H7 (cell line): ENCODE results near the gene PSORS1C1. TPM values are rescaled to one million over a fixed set of nuclear protein-coding genes. Genes with fewer than 3 reads are reported as not detected.

Experiments used
- DNase-seq: peaks from one replicate; pipeline ENCODE4 v3.0.0; 2012
- H3K27me3 ChIP-seq: 2 replicates; pipeline ENCODE4 v1.6.0; 2011; ENCODE audit warnings: mild to moderate bottlenecking, low read length; ENCODE audit not compliant: control insufficient read depth, insufficient read depth
- H3K36me3 ChIP-seq: replicated peaks from 2 replicates; pipeline ENCODE4 v1.5.1; 2011; ENCODE audit warnings: low read length; ENCODE audit not compliant: control insufficient read depth, insufficient read depth
- H3K4me3 ChIP-seq: 2 replicates; pipeline ENCODE4 v1.5.1; 2011; ENCODE audit warnings: low read depth, mild to moderate bottlenecking, control low read depth, low read length, moderate library complexity; ENCODE audit not compliant: insufficient read depth
- total RNA-seq: library from RNA; depleted of rRNA; stranded (reverse); fragments of >200 nt; shearing (Covaris generic); gene quantifications from 2 replicates; pipeline ENCODE4 v1.2.3, GENCODE V29; 2014

Gene PSORS1C1
- total RNA-seq, 1 experiment from 2014 or later, result 0.10 TPM

DNA sequence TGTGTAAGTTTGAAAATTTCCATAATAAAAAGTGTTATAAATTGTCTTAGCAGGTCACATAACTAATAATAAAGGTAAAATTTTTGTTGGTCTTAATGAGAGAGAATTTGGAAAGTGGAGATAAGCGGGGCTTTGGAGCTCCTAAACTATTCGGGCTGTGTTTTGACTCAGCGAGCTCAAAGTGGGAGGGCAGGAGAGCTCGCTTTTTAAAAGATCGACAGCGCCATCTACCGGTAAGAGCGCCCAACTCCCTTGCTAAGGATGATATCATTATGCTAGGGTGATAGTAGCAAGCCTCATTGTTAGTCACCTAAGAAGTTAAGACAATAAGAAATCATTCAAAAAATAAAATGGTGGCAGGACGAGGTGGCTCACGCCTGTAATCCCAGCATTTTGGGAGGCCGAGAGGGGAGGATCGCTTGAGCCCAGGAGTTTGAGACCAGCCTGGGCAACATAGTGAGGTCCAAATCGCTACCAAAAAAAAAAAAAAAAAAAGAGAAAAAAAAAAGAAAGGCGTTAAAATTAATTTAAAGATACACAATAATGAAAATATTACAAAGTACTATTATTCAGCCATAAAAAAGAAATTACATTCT lies 27.0 kb upstream of the PSORS1C1 start:
- Histone ChIP-seq H3K27me3 (no peaks in the 10 kb centered on the region), H3K4me3 (no peak overlapping the region), H3K36me3 (no peaks in the 10 kb centered on the region)
- peak; percentile 73 for DNase-seq

DNA sequence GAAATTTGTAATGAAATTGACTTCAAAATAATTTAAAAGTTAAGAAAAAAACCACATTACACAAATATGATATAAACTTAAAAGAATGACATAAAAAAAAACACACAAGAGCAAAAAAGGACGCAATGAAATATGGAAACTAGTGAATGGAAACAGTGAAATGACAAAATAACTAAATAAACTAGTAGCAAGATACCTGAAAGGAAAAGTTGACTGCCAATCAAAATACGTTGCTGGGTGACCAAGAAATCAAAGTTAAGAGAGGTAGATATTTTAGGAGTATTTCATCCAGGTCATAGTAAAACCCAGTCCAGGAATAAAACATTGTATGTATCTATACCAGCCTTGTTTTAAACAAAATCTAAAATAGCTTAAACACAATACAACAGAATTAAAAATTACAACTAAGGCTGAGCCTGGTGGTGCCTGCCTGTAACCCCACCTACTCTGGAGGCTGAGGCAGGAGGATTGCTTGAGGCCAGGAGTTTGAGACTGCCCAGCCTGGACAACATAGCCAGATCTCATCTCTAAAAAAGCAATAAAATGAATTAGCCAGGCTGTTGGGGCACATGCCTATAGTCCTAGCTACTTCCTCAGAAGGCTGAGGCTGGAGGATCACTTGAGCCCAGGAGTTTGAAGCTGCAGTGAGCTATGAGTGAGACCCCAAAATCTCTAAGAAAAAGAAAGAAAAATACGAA lies 24.2 kb upstream of the PSORS1C1 start:
- no peak overlapping the region for H3K4me3 ChIP-seq
- no peaks in the 10 kb centered on the region for H3K27me3 ChIP-seq
- H3K36me3 ChIP-seq, result no peaks in the 10 kb centered on the region
- no peak for DNase-seq

DNA sequence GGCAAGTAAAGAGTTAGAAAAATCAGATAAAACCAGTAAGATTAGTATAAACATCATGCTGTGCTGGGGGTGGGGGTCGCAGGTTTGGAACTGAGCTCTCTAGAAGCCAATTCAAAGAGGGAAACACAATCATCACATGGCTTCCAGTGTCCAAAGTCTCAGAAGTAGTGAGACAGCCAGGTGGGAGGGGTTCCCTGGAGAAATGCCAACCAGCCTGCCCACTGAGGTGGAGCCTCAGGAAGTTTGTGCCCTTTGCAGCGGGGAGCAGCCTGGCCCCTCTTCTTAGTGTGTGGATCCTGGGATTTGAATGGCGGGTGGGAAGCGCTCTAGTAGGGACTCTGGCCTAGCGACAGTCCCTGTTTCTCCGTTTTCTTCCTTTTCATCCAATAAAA lies 23.6 kb upstream of the PSORS1C1 start:
- no peak for DNase-seq
- no peaks in the 10 kb centered on the region for H3K27me3 ChIP-seq
- H3K4me3 ChIP-seq, result no peak overlapping the region
- H3K36me3 ChIP-seq, result no peaks in the 10 kb centered on the region

DNA sequence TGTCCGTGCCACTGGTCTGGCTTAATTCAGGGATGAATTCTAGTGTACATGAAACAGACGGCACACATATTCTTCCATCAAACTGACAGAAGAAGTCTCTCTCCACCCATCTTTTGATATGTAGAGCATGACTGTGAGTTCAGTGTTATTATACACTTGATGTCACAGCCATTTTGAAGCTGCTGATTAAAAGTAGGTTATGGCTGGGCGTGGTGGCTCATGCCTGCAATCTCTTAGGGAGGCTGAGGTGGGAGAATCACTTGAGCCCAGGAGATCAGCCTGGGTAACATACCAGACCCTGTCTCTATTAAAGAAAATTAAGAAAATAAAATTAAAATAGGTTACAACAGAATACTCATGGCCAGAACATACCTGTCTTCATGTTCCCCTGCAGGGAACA lies 22.9 kb upstream of the PSORS1C1 start:
- no peak for DNase-seq
- H3K36me3 ChIP-seq, result no peaks in the 10 kb centered on the region
- no peaks in the 10 kb centered on the region for H3K27me3 ChIP-seq
- H3K4me3 ChIP-seq, result no peak overlapping the region

DNA sequence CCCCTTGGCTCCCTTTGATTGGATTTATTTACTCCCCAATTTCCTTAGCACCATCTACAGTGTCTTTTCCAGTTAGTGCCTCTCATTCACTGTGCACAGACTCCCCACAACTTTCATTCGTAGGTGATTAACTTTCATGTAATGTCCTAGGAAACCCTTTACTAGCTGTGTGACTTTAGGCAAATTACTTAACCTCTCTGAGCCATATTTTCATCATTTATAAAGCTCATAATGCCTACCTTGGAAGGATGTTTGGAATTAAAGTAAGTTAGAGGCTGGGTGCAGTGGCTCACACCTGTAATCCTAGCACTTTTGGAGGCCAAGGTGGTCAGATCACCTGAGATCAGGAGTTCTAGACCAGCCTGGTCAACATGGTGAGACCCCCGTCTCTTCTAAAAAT lies 22.4 kb upstream of the PSORS1C1 start:
- Histone ChIP-seq H3K36me3 (no peaks in the 10 kb centered on the region), H3K27me3 (no peaks in the 10 kb centered on the region), H3K4me3 (no peak overlapping the region)
- DNase-seq, result no peak

DNA sequence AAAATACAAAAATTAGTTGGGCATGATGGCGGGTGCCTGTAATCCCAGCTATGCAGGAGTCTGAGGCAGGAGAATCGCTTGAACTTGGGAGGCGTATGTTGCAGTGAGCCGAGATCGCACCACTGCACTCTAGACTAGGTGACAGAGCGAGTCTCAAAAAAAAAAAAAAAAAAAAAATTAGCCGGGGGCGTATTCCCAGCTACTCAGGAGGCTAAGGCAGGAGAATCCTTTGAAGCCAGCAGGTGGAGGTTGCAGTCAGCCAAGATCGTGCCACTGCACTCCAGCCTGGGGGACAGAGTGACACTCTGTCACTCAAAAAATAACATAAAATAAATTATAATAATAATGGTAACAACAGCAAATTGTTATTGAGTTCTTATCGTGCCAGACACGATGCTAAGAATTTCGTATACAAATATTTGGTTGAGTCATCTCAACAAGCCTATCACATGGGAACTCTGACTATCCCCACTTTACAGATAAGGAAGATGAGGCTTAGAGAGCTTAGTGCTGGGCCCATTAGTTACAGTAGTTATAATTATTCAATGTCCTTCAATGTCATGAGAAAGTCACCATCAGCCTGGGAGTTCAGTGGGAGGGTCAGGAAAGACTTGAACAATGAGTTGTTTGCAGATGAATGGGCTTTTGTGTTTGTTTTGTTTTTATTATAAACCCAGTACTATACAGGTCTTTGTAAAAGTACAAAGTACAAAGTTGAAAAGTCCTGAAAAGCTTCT lies 21.7 kb upstream of the PSORS1C1 start:
- Histone ChIP-seq H3K27me3 (no peaks in the 10 kb centered on the region), H3K4me3 (no peak overlapping the region), H3K36me3 (no peaks in the 10 kb centered on the region)
- no peak for DNase-seq

DNA sequence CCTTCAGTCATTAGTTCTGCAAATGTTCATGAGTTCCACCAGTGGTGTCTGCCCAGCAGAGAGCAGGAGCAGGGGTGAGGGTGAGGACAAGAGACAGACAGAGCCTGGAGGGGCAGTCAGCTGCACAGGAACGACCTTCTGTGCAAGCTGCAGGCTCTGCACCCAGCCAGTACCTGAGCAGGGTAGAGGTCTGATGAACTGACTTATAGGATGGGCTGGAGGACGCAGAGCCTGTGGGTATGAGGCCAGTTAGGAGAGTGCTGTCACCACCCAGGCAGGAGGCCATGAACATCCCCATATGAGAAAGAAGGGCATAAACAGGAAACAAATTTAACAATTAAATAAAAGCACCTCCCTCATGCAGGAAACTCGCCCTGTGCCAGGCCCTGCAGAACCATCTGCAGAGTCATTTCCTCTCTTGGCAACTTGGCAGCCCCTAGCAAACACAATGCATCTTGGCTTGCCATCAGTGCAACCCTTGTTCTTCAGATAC lies 20.2 kb upstream of the PSORS1C1 start:
- Histone ChIP-seq H3K4me3 (no peak overlapping the region), H3K36me3 (no peaks in the 10 kb centered on the region), H3K27me3 (no peaks in the 10 kb centered on the region)
- no peak for DNase-seq

DNA sequence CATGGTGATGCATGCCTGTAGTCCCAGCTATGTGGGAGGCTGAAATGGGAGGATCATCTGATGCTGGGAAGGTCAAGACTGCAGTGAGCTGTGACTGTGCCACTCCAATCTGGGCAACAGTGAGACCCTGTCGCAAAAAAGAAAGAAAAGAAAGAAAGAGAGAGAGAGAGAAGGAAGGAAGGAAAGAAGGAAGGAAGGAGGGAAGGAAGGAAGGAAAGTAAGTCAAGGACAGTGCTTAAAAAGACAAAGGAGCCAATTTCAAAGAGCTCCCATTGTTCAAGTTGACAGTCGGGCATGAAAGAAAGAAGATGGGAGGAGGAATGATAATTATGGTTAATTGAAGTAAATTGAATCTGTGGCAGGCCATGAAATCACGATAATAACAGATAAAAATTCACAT lies 18.4 kb upstream of the PSORS1C1 start:
- no peaks in the 10 kb centered on the region for H3K27me3 ChIP-seq
- no peaks in the 10 kb centered on the region for H3K36me3 ChIP-seq
- H3K4me3 ChIP-seq, result no peak overlapping the region
- DNase-seq, result no peak

DNA sequence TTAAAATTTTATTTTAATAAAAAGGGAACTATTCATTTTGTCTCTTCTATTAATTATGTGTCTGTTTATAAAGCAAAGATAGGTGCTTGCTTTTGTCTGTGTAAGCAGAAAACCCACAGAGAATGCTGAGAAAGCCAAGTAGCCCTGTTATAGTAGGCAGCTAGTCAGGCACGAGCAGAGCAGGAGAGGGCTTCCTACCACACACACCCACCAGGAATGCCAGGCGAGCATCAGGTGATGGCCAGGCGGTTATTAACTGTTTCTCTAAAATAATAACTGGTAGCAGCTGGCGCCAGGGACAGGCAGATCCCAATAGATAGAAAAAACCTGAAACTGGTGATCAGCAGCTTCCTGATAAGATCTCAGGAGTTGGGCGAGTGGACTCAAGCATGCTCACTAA lies 17.9 kb upstream of the PSORS1C1 start:
- DNase-seq, result no peak
- Histone ChIP-seq H3K27me3 (no peaks in the 10 kb centered on the region), H3K36me3 (no peaks in the 10 kb centered on the region), H3K4me3 (no peak overlapping the region)

DNA sequence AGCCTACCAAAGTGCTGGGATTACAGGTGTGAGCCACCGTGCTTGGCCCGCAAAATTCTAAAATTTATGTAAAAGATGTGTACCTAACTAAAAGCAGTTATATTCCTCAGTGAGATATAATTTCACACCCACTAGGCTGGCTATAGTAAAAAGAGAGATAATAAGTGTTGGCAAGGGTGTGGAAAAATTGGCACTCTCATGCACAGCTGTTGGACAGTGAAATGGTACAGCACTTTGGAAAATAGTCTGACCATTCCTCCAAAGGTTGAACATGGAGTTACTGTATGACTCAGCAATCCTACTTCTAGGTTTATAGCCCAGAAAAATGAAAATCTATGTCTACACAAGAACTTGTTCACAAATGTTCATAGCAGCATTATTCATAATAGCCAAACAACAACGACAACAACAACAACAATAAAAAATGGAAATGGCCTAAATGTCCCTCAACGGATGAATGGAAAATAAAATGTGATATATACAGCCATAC lies 16.1 kb upstream of the PSORS1C1 start:
- H3K27me3 ChIP-seq, result no peaks in the 10 kb centered on the region
- DNase-seq, result no peak
- no peaks in the 10 kb centered on the region for H3K36me3 ChIP-seq
- no peak overlapping the region for H3K4me3 ChIP-seq

DNA sequence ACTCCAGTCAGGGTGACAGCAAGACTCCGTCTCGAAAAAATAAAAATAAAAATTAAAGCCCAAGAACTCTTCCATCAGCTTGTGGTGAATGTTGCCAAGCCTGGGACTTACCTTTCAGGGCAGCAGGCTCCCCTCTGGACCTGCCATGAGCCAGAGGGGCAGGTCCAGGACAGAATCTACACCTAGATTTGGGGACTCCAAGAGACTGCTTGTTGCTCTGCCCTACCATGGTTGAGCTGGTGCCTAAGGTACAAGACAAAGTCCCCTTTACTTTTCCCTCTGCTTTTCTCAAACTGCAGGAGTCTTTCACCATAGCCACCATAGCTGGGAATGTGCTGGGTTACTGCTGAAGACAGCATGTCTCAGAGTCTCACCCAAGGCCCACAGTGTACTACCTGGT lies 11.5 kb upstream of the PSORS1C1 start:
- Histone ChIP-seq H3K36me3 (no peaks in the 10 kb centered on the region), H3K27me3 (no peaks in the 10 kb centered on the region), H3K4me3 (no peak overlapping the region)
- no peak for DNase-seq

DNA sequence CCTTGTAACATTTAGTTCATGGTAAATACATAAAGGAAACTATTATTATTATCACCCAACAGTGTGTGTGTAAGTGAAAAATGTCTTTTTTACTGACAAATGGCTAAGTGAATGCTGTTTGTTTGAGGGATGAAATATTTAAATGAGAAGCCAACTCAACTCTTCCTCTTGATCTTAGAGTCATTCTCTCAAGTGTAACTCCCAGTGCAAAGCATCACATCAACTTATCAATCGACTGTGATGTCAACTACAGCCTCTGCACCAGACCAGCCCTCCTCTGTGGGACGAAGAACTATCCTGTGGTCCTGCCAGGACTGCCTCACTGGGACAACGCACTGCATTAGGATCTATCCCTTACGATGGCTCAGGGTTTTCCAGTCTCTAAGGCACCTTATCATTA lies 7.5 kb upstream of the PSORS1C1 start:
- H3K36me3 ChIP-seq, result no peaks in the 10 kb centered on the region
- no peak for DNase-seq
- no peak overlapping the region for H3K4me3 ChIP-seq
- H3K27me3 ChIP-seq, result peaks cover 6% of the 10 kb centered on the region; the same call in 1 of the 2 replicates

DNA sequence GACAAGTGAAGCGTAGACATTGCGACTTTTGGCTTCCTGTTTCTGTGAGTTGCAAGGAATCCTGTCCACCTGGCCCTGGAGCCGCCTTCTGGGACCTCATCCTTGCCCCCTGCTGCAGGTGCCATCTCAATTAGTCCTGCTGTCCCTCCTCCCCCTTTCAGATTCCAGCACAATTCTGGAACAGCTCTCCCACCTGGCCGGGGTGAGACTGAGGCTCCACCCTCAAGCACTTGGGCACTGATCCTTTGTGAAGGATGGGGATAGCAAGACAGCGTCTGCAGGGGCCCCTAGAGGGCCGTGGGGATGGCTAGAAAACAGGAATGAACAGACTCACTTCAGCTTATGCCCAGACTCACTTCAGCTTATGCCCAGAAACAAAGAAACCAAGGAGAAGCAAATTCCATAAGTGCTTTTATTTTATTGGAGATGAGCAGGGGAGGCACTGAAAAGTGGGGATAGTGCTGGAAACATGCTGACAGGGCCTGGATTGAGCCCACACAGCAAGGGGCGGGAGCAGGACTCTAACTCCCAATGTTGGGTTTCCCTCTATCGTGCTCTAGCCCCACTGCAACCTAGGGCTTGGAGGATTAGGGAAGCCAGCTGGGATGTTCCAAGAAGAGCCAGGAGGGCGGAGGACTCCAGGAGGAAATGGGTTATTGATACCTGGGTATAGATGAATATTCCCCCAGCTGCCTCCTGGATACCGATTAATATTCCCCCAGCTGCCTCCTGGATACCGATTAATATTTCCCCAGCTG lies 3.6 kb upstream of the PSORS1C1 start:
- Histone ChIP-seq H3K4me3 (no peak overlapping the region), H3K36me3 (no peaks in the 10 kb centered on the region), H3K27me3 (peaks cover 6% of the 10 kb centered on the region; the same call in 1 of the 2 replicates)
- peak; percentile 73 for DNase-seq

DNA sequence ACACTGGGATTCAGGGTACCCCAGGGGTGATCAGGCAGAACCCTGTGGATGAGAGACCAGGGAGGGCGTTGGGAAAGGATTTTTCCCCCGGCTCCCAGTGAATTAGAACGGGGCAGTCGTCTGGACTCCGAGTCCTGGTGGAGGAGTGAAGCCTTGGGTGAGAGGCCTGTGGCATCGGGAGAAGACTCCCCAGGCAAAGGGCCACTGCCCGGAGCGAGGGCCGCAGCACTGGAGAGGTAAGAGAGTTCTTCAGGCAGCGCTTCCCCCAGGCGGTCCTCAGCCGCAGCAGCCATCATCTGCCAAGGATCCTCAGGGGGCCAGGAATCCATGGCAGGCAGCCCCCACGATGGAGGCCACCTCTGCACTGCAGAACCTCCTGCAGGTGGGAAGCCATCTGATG lies 2.9 kb upstream of the PSORS1C1 start:
- H3K36me3 ChIP-seq, result no peaks in the 10 kb centered on the region
- H3K27me3 ChIP-seq, result peaks cover 6% of the 10 kb centered on the region; the same call in 1 of the 2 replicates
- H3K4me3 ChIP-seq, result no peak overlapping the region
- DNase-seq, result peak; percentile 23
